Superior temporal gyrus (tissue), 1 donor: ENCODE results near the gene HELLS.
"Not testable (repeated sequence)": the region's sequence is repeated elsewhere in the genome, so short reads cannot be mapped to it uniquely, and the experiment has no call there.

ENCODE experiments used
- DNase-seq: peaks from one replicate; pipeline ENCODE4 v3.0.0-alpha.2; 2016; ENCODE audit errors: extremely low spot score

Gene HELLS

DNA sequence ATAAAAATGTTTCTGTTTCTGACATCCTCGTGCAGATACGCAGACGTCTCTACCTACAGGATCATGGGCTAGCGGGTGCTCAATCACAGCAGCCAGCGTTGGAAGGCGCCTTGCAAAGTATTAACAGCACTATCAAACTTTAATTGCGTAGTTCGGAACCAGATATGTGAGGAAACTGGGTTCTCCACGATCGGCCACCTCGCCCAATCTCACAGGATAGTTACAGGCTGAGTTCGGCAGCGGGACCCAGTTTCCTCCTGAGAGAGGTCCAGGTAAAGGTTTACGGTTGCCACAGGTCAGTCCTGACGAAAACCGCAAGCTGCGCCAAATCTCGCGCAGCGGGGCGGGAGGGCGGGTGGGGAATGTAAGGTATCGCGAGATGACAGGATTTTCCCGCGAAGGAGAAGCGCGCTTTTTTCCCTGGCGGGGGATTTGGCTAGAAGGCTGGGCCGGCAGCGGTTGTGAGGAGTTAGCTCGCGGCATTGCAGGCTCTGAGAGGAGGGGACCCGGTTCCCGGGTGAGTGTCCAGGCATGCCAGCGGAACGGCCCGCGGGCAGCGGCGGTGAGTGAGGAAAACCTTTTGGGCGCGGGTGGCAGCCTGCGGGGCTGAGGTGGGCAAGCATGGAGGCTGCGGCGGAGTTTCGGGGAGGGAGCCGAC lies at the start of gene HELLS:
HELLS (plus strand) TSS at position 398 of the 658 bp plus-strand sequence; CDS start at position 532, 134 bp downstream.
- DNase-seq, result peak; percentile 76

GRCh38 chr10:94496010-94496409 lies 49.6 kb upstream of the HELLS start:
- DNase-seq, result no peak

DNA sequence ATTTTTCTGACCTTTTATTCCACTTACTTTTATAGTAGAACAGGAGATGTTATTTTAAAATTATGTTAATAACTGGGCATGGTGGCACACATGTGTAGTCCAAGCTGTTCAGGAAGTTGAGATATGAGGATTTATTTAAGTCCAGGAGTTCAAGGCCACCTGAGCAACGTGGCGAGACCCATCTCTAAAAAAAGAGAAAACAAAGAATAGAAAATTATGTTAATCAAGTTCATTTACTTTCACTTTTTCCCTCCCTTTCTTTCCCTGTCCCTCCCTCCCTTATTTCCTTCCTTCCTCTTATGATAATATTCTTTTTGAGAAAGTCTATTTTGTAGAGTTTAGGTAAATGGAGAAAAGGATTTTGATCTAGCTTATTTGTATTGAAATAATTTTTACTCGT lies 48.9 kb upstream of the HELLS start:
- DNase-seq, result no peak

DNA sequence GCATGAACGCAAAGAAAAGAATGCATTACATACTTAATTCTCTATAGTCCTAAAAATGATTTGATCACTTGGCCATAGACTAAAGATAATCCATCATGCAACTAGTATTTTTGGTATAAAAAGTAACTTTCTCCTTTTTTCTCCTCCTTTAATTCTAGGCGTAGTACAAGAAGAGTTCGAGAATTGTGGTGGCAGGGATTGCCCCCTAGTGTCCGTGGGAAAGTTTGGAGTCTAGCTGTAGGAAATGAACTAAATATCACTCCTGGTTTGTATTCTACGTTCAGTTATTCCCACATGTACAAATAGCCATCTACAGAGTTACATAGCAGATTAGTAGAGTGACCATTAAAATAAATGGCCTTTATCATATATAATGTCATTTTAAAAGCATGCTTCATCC lies 45.5 kb upstream of the HELLS start:
- peak; percentile 33 for DNase-seq

GRCh38 chr10:94521276-94522250 lies 24.0 kb upstream of the HELLS start:
- peak; percentile 62 for DNase-seq

DNA sequence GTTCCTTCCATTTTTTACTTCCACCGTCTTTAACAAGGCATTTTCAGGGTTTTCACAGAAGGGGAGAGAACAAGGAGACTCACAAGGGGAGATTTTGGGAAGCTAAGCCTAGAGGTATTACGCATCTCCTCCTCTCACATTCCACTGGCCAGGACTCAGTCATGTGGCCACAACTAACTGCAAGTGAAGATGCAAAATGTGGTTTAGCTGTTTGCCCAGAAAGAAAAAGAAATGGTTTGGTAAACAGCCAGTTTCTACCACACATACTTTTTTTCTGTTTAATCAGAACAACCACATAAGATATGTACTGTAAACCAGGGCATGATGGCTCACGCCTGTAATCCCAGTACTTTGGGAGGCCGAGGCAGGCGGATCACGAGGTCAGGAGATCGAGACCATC lies 21.4 kb upstream of the HELLS start:
- no peak for DNase-seq

DNA sequence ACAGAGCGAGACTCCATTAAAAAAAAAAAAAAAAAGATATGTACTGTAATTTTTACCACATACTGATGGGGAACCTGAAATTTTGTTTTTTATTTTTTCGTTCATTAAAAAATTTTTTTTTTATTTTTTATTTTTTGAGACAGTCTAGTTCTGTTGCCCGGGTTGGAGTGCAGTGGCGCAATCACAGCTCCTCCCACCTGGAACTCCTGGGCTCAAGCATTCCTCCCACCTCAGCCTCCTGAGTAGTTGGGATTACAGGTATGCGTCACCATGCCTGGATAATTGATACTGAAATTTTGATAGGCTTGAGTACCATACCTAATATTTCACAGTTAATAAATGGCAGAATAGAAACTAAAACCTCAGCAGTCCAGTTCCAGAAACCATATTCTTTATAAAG lies 20.9 kb upstream of the HELLS start:
- no peak for DNase-seq

DNA sequence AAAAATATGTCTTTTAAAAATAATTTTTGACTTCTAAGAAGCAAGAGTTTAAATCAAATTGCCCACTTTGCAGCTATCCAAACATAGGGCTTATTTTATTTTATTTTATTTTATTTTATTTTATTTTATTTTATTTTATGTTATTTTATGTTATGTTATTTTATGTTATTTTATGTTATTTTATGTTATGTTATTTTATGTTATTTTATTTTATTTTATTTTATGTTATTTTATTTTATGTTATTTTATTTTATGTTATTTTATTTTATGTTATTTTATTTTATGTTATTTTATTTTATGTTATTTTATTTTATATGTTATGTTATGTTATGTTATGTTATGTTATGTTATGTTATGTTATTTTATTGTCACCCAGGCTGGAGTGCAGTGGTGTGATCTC lies 14.0 kb upstream of the HELLS start:
- not testable (repeated sequence) for DNase-seq

GRCh38 chr10:94533027-94533426 lies 12.6 kb upstream of the HELLS start:
- no peak for DNase-seq

DNA sequence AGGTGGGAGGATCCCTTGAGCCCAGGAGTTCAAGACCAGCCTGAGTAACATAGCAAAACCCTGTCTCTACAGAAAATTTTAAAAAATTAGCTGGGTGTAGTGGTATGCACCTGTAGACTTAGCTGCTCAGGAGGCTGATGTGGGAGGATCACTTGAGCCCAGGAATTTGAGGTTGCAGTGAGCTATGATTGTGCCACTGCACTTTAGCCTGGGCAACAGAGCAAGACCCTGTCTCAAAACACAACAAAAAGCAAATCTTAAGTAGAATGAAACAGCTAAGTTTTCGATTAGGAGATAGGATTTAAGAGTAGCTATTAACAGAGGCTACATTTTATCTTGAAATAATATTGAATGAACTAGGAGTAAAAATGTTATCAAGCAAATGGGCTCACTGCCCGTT lies 3.3 kb upstream of the HELLS start:
- DNase-seq, result not testable (repeated sequence)

GRCh38 chr10:94546049-94546900 lies 687 bp downstream of the HELLS start:
- no peak for DNase-seq

GRCh38 chr10:94546901-94547185 lies 1.3 kb downstream of the HELLS start:
- no peak for DNase-seq

- DNase-seq, result no peak
These were observed 3.6 kb downstream of the HELLS start for GRCh38 chr10:94549221-94549620.

DNA sequence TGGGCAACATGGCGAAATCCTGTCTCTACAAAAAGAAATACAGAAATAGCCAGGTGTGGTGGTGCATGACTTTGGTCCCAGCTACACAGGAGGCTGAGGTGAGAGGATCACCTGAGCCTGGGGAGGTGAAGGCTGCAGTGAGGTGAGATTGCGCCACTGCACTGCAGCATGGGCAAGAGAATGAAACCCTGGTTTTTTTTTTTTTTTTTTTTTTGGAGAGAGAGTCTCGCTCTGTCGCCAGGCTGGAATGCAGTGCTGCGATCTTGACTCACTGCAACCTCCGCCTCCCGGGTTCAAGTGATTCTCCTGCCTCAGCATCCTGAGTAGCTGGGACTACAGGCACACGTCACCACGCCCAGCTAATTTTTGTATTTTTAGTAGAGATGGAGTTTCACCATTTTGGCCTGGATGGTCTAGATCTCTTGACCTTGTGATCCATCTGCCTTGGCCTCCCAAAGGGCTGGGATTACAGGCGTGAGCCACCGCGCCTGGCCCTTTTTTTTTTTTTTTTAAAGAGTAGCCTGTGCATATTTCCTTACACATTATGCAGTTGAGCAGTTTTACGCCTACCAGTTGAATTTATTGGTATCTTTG lies 22.2 kb downstream of the HELLS start:
- not testable (repeated sequence) for DNase-seq

DNA sequence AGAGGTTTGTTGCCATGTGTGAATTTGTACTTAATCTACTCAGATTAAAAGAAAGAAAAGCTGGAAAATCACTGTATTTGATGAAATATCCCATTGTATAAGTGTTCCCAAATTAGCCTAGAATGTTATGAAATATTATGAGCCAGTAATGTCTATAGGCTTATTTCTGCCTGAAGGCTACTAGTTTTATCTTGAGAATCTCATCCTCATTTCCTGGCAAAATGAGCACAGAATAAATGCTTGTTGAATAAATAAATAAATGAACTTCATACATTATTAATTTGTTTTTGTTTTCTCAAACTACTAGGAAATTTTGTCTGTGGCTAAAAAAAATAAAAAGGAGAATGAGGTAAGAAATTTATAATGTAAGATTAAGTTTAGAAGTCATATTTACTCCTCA lies 25.5 kb downstream of the HELLS start:
- no peak for DNase-seq

GRCh38 chr10:94571528-94571927 lies 25.9 kb downstream of the HELLS start:
- no peak for DNase-seq

GRCh38 chr10:94578790-94579189 lies 33.2 kb downstream of the HELLS start:
- DNase-seq, result no peak

DNA sequence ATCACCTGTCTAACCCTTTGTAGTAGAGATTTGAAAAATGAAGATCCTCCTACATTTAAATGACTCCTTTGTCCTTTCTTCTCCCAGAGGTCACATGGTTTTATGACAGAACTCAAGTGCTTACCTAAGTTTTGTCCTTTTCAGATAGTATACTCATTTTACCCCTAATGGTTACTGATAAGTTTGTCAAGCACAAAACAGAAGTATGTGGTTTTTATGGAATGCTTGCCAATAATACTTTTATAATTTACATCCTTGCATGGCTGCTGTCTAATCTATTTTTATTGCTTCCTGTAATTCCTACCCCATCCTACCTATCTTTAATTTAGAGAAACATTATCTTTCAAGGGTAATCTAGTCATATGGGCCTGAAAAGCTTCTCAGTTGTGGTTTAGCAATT lies 37.5 kb downstream of the HELLS start:
- DNase-seq, result no peak

GRCh38 chr10:94591461-94592205 lies 46.0 kb downstream of the HELLS start:
- no peak for DNase-seq

GRCh38 chr10:94602729-94603515 lies 57.3 kb downstream of the HELLS start:
- no peak for DNase-seq
